ENCODE measurements around the gene ZNF500.

Gene ZNF500

DNA sequence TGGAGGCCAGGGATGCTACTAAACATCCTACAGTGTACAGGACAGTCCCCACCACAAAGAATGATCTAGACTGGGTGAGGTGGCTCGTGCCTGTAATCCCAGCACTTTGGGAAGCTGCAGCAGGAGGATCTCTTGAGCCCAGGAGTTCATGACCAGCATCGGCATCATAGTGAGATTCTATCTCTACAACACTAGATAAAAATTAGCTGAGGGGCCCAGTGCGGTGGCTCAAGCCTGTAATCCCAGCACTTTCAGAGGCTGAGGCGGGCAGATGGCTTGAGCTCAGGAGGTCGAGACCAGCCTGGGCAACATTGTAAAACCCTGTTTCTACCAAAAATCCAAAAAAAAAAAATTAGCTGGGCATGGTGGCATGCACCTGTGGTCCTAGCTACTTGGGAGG is 5.4 kb upstream of the ZNF500 start:
- no peak for DNase-seq (ENCODE audit: low read depth)

DNA sequence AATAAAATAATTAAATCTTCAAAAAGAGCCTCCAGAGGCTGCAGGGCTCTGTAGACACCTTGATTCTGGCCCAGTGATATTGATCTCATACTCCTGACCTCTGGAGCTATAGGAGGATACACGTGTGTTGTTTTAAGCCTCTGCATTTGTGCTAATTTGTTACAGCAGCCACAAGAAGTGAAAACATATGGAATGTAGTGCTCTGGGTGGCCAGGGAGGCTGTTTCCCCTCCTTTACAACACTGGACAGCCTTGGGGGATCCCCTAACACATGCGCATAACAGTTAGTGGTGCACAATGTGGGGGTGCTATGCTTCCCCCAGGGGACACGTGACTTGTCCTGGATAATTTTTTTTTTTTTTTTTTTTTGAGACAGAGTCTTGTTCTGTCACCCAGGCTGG is 4.7 kb upstream of the ZNF500 start:
- no peak for DNase-seq (ENCODE audit: low read depth)

DNA sequence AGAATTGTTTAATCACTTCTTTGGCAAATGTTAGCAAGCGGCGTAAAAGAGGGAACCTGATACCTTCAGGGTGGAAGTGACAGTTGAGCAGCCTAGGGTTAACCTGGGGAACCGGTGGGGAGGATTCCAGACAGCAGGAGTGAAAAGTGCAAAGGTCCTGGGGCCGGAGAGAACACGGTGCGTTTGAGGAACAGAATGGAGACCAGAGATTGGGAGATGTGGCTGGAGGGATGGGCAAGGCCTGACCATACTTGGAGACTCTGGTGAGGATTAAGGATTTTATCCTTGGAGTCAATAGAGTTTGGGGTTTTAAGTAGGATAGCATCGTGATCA is 2.3 kb upstream of the ZNF500 start:
- DNase-seq (ENCODE audit: low read depth): no peak

DNA sequence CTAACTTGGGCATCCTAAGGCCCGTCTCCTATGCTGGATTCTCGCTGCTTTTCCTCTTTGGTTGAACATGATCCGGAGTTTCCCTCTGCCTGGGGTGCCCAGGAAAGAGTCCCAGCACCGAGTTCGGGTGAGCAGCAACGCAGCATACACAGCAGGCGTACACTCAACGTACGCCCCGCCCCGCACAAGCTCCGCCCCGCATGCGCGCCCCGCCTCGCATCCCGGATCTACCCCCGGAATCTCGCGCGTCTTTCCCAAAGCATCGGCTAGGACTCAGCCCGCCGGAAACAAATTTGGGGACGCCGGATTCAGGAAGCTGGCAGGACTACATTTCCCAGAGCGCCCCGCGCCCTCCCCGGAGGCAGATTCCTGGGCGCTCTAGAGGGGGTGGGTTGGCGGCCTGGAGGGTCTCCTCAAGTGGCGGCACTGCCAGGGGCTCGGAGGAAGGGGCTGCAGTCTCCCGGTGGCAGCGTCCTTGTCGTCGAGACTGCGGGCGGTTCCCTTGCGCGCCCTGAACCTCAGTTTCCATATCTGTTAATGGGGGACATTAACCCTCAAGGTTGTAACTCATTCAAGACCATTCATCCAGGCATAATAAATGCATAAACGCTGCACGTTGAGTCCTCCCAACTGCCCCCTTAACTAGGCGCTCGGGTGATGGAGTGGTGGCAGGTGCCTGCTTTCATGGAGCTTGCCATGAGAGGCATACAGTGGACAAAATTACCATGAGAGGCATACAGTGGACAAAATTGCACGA is 1.8 kb upstream of the ZNF500 start:
- DNase-seq (ENCODE audit: low read depth): peak; percentile 95

DNA sequence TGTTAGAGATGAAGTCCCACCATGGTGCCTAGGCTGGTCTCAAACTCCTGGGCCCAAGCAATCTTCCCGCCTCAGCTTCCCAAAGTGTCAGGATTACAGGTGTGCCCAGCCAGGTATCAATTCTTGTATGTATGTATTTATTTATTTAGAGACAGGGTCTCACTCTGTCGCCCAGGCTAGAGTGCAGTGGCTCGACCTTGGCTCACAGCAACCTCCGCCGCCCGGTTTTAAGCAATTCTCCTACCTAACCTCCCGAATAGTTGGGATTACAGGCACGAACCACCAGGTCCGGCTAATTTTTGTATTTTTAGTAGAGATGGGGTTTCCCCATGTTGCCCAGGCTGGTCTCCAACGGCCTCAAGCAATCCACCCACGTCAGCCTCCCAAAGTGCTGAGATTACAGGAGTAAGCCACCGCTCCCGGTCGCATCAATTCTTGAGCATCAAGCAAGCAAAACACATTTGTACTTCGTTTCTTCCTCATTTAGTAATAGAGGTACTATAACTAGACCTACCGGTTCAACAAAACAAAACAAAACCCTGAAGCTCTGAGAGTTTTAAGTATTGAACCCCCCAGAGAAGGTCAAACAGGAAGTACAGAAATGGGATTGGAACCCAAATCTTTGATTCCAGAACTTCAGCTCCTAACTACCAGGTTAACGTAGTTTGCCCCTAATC is 1.0 kb upstream of the ZNF500 start:
- peak; percentile 36 for DNase-seq (ENCODE audit: low read depth)

DNA sequence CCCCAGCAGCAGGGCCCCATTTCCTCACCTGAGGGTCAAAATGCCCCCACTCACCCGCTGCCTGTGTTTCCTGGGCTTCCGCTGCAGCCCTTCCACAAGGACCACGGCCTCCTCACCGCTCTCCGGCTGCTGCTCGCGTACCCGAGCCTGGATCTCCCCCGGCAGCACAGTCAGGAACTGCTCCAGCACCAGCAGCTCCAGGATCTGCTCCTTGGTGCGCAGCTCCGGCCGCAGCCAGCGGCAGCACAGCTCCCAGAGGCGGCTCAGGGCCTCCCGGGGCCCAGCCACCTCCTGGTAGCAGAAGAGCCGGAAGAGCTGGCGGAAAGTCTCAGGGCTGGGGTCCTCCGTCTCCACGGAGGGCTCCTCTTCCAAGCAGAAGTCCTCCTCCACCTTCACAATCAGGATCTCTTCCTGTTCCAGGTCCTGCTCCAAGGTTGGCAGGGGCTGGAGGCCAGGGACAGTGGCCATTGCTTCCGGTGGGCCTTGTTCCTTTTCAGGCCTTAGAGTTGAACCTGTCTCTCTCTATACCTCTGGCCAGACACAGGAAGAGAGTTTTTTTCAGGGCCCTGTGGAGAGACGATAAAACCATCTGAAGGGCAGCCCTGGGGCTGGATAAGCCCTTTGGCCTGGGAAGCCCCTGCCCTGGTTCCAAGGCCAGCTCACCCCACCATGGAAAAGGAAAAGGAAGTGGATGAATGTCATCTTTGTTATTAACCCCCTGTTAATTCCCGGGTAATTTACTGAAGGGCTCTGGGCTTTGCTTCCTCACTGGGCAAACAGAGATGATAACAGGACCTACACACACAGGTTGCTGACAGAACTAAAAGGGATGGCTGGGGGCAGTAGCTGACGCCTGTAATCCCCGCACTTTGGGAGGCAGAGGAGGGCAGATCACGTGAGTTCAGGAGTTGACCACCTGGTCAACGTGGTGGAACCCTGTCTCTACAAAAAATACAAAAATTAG is 1.2 kb downstream of the ZNF500 start:
- no peak for DNase-seq (ENCODE audit: low read depth)

DNA sequence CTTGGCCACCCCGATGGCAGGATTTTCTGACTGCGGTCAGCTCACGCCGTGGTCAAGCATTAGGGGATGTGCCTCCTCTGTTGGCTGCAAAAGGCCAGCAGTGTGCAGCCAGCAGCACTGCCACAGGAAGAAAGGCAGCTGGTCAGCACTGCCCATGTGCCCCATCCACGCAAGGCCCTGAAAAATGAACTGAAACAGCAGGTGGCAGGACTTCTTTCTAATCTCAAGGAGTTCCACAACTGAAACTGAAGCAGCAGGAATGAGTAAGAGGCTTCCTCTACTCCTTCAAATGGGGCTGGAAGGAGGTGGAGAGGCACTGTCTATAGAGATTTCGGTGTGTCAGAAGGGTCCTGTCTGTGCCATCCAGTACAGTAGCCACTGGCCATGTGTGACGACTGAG is 3.2 kb downstream of the ZNF500 start:
- DNase-seq (ENCODE audit: low read depth): no peak

DNA sequence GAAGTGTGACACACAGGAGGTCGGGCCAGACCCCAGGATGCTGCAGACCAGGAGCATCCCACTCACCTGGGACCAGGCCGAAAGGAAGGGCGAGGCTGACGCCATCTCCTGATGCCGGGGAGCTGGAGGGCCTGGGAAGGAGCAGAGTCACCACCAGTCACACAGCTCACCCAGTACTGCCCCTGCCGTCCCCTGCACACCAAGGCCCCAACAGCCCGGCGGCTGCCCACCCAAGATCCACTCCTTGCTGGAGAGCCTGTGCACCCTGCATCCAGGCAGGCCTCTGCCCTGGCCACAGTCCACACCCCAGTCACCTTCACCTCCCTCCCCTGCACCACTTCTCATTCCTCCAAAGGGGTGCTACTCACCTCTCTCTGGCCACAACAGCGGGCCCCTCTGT is 4.8 kb downstream of the ZNF500 start:
- no peak for DNase-seq (ENCODE audit: low read depth)

DNA sequence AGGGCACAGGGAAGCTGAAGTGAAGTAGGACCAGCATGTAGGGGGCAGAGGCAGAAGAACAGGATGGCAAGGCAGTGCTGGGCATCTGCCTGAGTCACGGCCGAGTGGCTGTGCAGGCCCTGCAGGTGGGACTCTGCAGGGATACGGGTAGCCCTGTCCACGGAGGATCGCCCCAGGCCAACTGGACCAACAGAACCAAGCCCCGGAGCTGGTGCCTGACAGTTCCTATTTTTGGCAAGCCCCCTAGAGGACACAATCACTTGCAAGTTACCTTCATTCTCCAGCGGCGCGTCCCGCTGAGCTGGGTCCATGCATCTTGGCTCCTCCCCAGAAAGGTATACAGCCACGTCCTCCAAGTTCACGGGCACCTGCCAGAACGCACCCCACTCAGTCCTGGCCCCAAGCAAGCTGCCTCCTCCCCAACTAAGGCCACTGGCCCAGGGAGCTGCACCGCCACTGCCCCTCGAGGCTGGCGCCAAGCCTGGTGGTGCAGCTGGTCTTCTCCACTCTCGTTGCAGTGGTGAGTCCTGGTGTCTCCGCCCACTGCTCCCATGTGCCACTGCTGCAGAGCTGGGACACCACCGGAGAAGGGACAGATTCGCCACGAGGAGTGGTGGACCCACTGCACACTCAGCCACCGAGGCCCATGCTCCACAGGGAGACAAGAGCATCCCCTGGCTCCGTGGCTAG is 6.6 kb downstream of the ZNF500 start:
- DNase-seq (ENCODE audit: low read depth): no peak

DNA sequence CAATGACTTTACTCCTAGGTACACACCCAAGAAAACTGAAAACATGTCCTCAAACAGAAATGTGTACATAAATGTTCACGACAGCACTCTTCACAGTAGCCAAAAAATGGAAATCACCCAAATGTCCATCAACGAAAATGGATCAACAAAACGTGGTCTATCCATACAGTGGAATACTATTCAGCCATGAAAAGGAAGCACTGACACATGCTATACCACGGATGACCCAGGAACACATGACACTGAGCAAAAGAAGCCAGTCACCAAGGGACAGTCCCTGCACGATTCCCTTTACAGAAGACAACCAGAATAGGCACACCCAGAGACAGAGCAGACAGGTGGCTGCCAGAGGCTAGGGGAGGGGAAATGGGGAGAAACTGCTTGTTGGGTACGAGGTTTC is 11.3 kb downstream of the ZNF500 start:
- DNase-seq (ENCODE audit: low read depth): no peak

DNA sequence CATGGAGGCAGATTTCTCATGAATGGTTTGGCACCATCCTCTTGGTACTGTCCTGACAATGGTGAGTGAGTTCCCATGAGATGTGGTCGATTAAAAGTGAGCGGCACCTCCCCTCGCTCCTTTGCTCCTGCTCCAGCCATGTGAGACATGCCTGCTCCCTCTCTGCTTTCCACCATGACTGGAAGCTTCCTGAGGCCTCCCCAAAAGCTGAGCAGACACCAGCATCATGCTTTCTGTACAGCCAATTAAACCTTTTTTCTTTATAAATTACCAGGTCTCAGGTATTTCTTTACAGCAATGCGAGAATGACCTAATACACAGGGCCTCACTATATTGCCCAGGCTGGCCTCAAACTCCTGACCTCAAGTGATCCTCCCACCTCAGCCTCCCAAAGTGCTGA is 12.1 kb downstream of the ZNF500 start:
- no peak for DNase-seq (ENCODE audit: low read depth)

DNA sequence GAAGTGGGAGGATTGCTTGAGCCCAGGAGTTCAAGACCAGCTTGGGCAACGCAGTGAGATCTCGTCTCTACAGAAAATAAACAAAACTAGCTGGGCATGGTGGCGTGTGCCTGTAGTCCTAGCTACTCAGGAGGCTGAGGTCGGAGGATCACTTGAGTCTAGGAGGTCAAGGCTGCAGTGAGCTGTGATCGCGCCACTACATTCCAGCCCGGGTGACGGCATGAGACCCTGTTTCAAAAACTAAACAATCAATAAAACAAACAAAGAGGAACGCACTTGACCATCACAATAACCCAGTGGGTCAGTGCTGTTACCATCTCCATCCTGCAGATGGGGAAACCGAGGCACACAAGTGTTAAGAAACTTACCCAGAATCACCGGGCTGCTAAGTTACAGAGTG is 13.7 kb downstream of the ZNF500 start:
- DNase-seq (ENCODE audit: low read depth): no peak

DNA sequence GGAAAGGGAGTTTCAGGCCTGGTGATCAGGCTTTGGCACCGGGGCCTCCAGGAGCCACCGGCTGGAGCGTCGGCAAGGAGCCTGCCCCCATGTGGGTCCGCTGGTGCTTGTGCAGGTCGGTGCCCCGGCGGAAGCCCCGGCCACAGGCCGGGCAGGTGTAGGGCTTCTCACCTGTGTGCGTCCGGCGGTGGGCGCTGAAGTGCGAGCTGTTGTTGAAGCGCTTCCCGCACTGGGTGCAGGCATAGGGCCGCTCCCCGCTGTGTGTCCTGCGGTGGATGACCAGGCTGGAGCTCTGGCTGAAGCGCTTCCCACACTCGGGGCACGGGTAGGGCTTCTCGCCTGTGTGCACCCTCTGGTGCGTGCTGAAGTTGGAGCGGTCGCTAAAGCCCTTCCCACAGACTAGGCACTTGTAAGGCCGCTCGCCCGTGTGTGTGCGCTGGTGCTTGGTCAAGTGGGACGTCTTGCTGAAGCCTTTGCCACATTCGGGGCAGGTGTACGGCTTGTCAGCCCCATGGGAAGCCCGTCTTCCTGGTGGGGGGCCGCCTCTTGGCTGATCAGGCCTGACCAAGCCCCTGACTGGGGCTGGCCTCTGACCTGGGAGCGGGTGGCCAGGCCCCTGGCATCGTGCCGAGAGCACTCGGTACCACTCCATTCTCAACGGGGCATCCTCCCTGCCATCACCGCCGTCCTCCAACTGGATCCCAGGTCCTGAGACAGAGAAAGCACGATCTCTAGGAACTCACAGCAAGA is 14.4 kb downstream of the ZNF500 start:
- no peak for DNase-seq (ENCODE audit: low read depth)

DNA sequence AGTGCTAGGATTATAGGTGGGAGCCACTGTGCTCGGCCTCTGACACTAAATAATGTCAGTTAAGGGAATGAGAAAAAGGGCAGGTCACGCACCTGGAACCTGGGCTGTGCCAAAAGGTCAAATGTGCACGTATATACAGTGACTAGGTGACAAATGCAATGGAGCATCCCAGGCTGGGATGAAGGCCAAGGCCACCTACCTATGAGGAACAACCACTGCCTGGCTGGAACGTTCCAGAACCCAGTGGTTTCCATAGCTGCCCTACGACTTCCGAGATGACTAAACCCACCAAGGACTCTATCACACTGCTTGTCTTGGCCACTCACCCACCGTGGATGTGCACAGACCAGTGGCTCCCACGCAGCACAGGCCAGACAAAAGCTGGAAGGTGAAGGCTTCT is 16.1 kb downstream of the ZNF500 start:
- DNase-seq (ENCODE audit: low read depth): no peak

DNA sequence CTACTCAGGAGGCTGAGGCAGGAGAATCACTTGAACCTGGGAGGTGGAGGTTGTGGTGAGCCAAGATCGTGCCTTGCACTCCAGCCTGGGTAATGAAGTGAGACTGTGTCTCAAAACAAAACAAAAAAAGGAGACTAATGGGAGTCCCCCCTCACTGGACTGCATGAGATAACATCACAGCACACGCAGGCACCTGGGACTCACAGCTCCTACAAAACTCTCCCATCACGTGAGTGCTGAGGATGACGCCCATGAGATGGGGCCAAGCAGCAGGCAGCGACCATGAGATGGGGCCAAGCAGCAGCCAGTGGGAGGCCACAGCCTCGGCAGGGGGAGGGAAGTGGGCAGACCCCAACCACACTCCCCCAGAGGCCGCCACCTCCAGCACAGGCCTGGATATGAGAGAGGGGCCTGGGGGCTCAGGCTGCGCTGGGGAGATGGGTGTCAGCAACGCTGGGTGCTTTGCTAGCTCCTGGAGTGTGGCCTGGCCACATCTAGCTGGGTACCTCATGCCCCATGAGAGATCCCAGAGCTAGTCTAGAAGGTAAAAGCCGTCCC is 17.2 kb downstream of the ZNF500 start:
- no peak for DNase-seq (ENCODE audit: low read depth)

DNA sequence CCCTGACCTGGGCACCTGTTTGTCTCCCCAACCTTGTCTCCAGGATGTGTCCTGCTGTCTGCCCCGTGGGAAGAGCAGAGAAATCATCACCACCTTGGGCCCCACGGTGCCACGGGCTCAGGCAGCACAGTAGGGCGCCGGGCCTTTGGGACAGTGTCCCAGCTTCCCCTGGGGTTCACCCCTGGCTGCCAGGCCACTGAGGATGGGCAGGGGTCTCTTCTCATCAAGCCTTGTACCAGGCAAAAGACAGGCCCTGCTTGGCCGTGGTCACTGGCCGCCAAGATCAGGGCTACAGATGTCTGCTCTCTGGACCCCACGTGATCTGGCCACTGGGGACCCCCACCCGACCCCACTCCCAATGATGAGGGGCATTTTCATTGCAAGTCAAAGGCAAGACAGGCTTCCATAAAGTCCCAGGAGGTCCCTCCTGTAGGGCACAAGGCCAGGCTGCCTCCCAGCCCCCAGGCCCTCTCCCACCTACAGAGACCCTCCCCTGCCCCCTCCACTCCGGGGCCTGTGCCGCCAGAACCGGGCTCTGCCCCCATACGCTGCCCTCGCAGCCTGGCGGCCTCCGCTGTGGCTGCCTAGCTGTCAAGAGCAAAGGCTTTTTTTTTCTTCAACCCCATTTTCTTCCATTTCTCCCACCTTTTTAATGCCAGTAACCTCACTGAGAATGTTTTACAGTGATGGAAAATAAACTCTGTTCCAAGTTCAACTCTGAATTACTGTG is 18.1 kb downstream of the ZNF500 start:
- no peak for DNase-seq (ENCODE audit: low read depth)

DNA sequence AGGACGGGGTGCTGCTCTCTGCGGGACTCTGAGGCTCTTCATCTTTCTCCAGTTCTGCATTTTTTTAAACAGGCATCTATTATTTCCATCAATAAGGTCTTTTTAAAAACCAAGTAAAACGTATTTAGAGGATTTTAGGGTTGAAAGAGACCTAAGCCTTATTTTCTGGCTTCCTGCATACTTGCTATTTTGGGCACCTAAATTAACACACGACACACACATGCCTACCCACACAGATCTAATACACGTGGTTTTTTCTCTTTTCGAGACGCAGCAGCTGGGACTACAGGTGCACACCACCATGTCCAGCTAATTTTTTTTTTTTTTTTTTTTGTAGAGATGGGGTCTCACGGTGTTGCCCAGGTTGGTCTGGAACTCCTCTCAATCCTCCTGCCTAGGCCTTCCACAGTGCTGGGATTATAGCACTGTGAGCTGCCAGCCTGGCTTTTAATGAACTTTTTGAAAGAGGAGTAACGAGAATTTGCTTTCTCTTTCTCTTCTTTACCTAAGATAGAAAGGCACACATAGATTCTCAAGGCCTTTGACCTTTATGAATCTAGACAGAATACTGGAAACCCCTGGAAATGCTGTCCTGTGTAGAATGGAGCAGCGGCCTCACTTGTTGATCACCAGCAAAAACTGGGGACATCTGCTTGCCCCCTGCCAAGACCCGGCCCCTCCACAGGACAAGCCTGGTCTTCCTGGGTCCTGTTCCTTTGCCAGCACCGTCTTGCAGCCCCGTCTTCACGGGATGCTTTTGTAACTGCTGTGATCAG is 18.9 kb downstream of the ZNF500 start:
- no peak for DNase-seq (ENCODE audit: low read depth)

DNA sequence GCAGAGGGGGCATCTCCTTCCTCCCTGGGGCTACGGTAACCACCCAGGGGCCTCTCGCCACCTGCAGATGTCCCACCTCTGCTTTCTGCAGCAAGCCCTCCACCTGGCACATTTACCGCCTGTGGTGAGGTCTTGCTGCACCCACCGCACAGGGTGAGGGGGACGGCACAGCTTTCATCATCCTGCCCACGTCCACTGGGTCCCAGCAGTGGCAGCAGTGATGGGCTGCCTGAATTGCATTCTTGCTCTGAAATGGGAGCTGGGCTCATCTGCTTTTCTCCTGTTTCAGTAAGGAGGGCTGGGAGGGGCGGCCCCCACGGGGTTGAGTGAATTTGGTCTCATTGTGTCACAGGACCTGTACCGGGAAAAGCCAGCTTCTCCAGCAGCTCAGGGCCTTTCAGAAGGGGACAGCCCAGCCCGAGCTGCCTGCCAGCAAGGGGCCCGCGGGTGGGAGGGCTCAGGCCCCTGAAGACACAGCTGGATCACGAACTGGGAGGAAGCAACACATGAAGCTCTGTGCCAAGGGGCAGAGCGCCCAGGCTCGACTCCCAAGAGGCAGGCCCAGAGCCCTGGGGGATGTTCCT is 19.9 kb downstream of the ZNF500 start:
- DNase-seq (ENCODE audit: low read depth): no peak

DNA sequence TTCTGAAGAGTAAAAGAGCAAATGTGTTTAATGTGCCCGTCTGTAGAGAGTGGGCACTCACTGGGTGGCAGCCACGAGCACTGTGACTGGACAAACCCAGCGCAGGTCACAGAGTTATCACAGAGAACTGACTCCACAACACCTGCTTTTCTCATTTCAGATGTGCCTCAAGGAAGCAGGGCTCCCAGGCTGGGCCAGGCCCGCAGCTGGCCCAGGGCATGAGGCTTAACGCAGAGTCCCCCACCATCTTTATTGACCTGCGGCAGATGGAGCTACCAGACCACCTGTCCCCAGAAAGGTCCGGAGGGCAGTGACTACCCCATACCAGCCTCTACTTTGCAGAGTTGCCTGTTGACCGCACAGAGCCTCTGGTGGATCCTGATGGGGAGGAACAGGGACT is 20.7 kb downstream of the ZNF500 start:
- DNase-seq (ENCODE audit: low read depth): no peak

DNA sequence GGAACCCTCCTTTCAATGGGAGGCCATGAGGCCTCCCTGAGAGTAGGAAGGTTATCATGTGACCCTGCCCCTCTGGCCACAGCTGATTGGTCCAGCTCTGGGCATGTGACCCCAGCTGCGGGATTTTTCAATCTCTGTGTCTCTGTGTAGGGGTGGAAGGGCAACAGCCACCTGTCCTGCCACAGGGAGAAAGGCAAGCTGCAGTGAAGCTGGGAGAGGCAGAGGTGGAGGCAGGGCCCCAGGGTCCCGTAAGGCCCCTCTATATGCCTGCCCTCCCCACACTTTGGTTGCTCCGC is 21.7 kb downstream of the ZNF500 start:
- DNase-seq (ENCODE audit: low read depth): no peak
